ENCODE data around the gene EPS15. TPM values are rescaled to one million over a fixed set of nuclear protein-coding genes. Genes with fewer than 3 reads are reported as not detected.
A peak's percentile ranks its signal among the peaks of the same experiment; 100 is the strongest.

The EPS15 gene
- total RNA-seq, 8 experiments from 2014 or later, result 35.2 to 230 (median 119) TPM

- Histone ChIP-seq H3K4me1 (replicated peaks in 1 of 2) (no peaks in the 10 kb centered on the region), H3K27ac (no peak overlapping the region), H3K4me3 (no peak overlapping the region)
- 30 to 100% (median 81%) methylated on average over 1 to 9 of the region's 12 CpGs; no CpG with 5 or more reads in 1 of the 10 experiments for WGBS, 10 experiments
- ATAC-seq (replicated peaks in 6 of 8), result peak; percentile 70 to 91 (median 87)
- in situ Hi-C loops (cut with MboI; ENCODE audit: low pct_unique_long_range_greater_than_20kb in 2 of 9, low sequenced_read_pairs in 9 of 9, unreplicated experiment in 9 of 9), result no loop called here
Measured at GRCh38 chr1:51313961-51314777, 204.9 kb downstream of the EPS15 start.

- H3K27ac ChIP-seq, result no peak overlapping the region
- no peak overlapping the region for H3K4me3 ChIP-seq
- H3K4me1 ChIP-seq (replicated peaks in 1 of 2), result no peaks in the 10 kb centered on the region
- in situ Hi-C loops (cut with MboI; ENCODE audit: low pct_unique_long_range_greater_than_20kb in 2 of 9, low sequenced_read_pairs in 9 of 9, unreplicated experiment in 9 of 9), result no loop called here
- ATAC-seq (replicated peaks in 6 of 8), result peak in 7 of 8 experiments; percentile 6 to 59 (median 9)
- WGBS, 10 experiments, result 82 to 100% (median 91%) methylated on average over 1 to 5 of the region's 5 CpGs; no CpG with 5 or more reads in 7 of the 10 experiments
Measured at GRCh38 chr1:51313268-51313852, 205.7 kb downstream of the EPS15 start.

- Histone ChIP-seq H3K27ac (no peak overlapping the region), H3K4me3 (no peak overlapping the region), H3K4me1 (replicated peaks in 1 of 2) (no peaks in the 10 kb centered on the region)
- WGBS, 10 experiments, result 83 to 100% (median 100%) methylated on average over 1 to 2 of the region's 4 CpGs; no CpG with 5 or more reads in 6 of the 10 experiments
- in situ Hi-C loops (cut with MboI; ENCODE audit: low pct_unique_long_range_greater_than_20kb in 2 of 9, low sequenced_read_pairs in 9 of 9, unreplicated experiment in 9 of 9), result no loop called here
- no peak for ATAC-seq (replicated peaks in 6 of 8)
Measured at GRCh38 chr1:51312718-51313117, 206.3 kb downstream of the EPS15 start.

- no peak overlapping the region for H3K27ac ChIP-seq
- no peak overlapping the region for H3K4me3 ChIP-seq
- no peak for ATAC-seq (replicated peaks in 6 of 8)
- no peaks in the 10 kb centered on the region for H3K4me1 ChIP-seq (replicated peaks in 1 of 2)
- 57 to 100% (median 92%) methylated on average over 1 to 5 of the region's 5 CpGs; no CpG with 5 or more reads in 3 of the 10 experiments for WGBS, 10 experiments
- in situ Hi-C loops (cut with MboI; ENCODE audit: low pct_unique_long_range_greater_than_20kb in 2 of 9, low sequenced_read_pairs in 9 of 9, unreplicated experiment in 9 of 9), result no loop called here
Measured at GRCh38 chr1:51311826-51312225, 207.2 kb downstream of the EPS15 start.

GRCh38 chr1:51310871-51311613 is 208.0 kb downstream of the EPS15 start:
- Histone ChIP-seq H3K4me1 (replicated peaks in 1 of 2) (no peaks in the 10 kb centered on the region), H3K4me3 (no peak overlapping the region), H3K27ac (no peak overlapping the region)
- ATAC-seq (replicated peaks in 6 of 8), result peak in 4 of 8 experiments; percentile 31 to 48 (median 40)
- in situ Hi-C loops (cut with MboI; ENCODE audit: low pct_unique_long_range_greater_than_20kb in 2 of 9, low sequenced_read_pairs in 9 of 9, unreplicated experiment in 9 of 9), result no loop called here
- 40 to 92% (median 82%) methylated on average over 1 to 12 of the region's 15 CpGs for WGBS, 10 experiments

- WGBS, 10 experiments, result 76 to 100% (median 83%) methylated on average over 1 to 8 of the region's 8 CpGs; no CpG with 5 or more reads in 4 of the 10 experiments
- no peak for ATAC-seq (replicated peaks in 6 of 8)
- peaks cover 0 to 6% of the 10 kb centered on the region in 2 donors for H3K4me1 ChIP-seq (replicated peaks in 1 of 2)
- H3K27ac ChIP-seq, result no peak overlapping the region
- in situ Hi-C loops (cut with MboI; ENCODE audit: low pct_unique_long_range_greater_than_20kb in 2 of 9, low sequenced_read_pairs in 9 of 9, unreplicated experiment in 9 of 9), result no loop called here
- H3K4me3 ChIP-seq, result no peak overlapping the region
Measured at GRCh38 chr1:51309291-51309690, 209.8 kb downstream of the EPS15 start.

GRCh38 chr1:51308636-51309035 is 210.4 kb downstream of the EPS15 start:
- WGBS, 10 experiments, result 67 to 95% (median 85%) methylated on average over 1 to 6 of the region's 6 CpGs; no CpG with 5 or more reads in 3 of the 10 experiments
- no peak overlapping the region for H3K27ac ChIP-seq
- in situ Hi-C loops (cut with MboI; ENCODE audit: low pct_unique_long_range_greater_than_20kb in 2 of 9, low sequenced_read_pairs in 9 of 9, unreplicated experiment in 9 of 9), result no loop called here
- no peak for ATAC-seq (replicated peaks in 6 of 8)
- peaks cover 0 to 6% of the 10 kb centered on the region in 2 donors for H3K4me1 ChIP-seq (replicated peaks in 1 of 2)
- H3K4me3 ChIP-seq, result no peak overlapping the region

GRCh38 chr1:51306950-51307349 is 212.1 kb downstream of the EPS15 start:
- ATAC-seq (replicated peaks in 6 of 8), result no peak
- 67 to 100% (median 86%) methylated on average over 1 to 4 of the region's 5 CpGs; no CpG with 5 or more reads in 6 of the 10 experiments for WGBS, 10 experiments
- peaks cover under 1 to 6% of the 10 kb centered on the region in 2 donors for H3K4me1 ChIP-seq (replicated peaks in 1 of 2)
- in situ Hi-C loops (cut with MboI; ENCODE audit: low pct_unique_long_range_greater_than_20kb in 2 of 9, low sequenced_read_pairs in 9 of 9, unreplicated experiment in 9 of 9), result no loop called here
- no peak overlapping the region for H3K4me3 ChIP-seq
- H3K27ac ChIP-seq, result no peak overlapping the region

- 0 to 40% (median 9%) methylated on average over 1 to 2 of the region's 4 CpGs; no CpG with 5 or more reads in 5 of the 10 experiments for WGBS, 10 experiments
- Histone ChIP-seq H3K27ac (no peak overlapping the region), H3K4me1 (replicated peaks in 1 of 2) (peaks cover 4 to 12% of the 10 kb centered on the region in 2 donors), H3K4me3 (no peak overlapping the region)
- ATAC-seq (replicated peaks in 6 of 8), result peak in 6 of 8 experiments; percentile 15 to 64 (median 31)
- in situ Hi-C loops (cut with MboI; ENCODE audit: low pct_unique_long_range_greater_than_20kb in 2 of 9, low sequenced_read_pairs in 9 of 9, unreplicated experiment in 9 of 9), result no loop called here
Measured at GRCh38 chr1:51305371-51305823, 213.7 kb downstream of the EPS15 start.

GRCh38 chr1:51304360-51304759 is 214.7 kb downstream of the EPS15 start:
- no peak overlapping the region for H3K4me3 ChIP-seq
- no peak for ATAC-seq (replicated peaks in 6 of 8)
- WGBS, 10 experiments, result 0 to 70% (median 67%) methylated on average over 1 of the region's 1 CpG; no CpG with 5 or more reads in 5 of the 10 experiments
- in situ Hi-C loops (cut with MboI; ENCODE audit: low pct_unique_long_range_greater_than_20kb in 2 of 9, low sequenced_read_pairs in 9 of 9, unreplicated experiment in 9 of 9), result no loop called here
- peaks cover 4 to 12% of the 10 kb centered on the region in 2 donors for H3K4me1 ChIP-seq (replicated peaks in 1 of 2)
- H3K27ac ChIP-seq, result no peak overlapping the region

Measured in motor neuron (in vitro differentiated cells).